Smooth muscle cell (in vitro differentiated cells): Measurements from ENCODE around the gene ENPP1. TPM values are rescaled to one million over a fixed set of nuclear protein-coding genes. Genes with fewer than 3 reads are reported as not detected.
A peak's percentile ranks its signal among the peaks of the same experiment; 100 is the strongest.

Experiments used
- DNase-seq: peaks from one replicate; lab custom pipeline; 2025; ENCODE audit not compliant: unreplicated experiment; lab: John Stamatoyannopoulos, UW
- H2AFZ ChIP-seq: fragments of 200-600 bp; sonication (generic); 2 replicates; pipeline ENCODE4 v1.6.0; 2016; ENCODE audit warnings: antibody characterized with exemption, low read depth, mild to moderate bottlenecking
- H3F3A ChIP-seq: fragments of 200-600 bp; sonication (generic); 2 replicates; pipeline ENCODE4 v1.6.0; 2017; ENCODE audit warnings: antibody characterized with exemption, low read depth
- H3K27ac ChIP-seq: fragments of 200-600 bp; sonication (generic); 2 replicates; pipeline ENCODE4 v1.5.1; 2016; ENCODE audit warnings: low read depth, mild to moderate bottlenecking
- H3K27me3 ChIP-seq: fragments of 200-600 bp; sonication (generic); 2 replicates; pipeline ENCODE4 v1.6.1; 2016; ENCODE audit warnings: low read depth, mild to moderate bottlenecking
- H3K36me3 ChIP-seq: fragments of 200-600 bp; sonication (generic); 2 replicates; pipeline ENCODE4 v1.5.1; 2016; ENCODE audit warnings: low read depth
- H3K4me1 ChIP-seq: fragments of 200-600 bp; sonication (generic); 2 replicates; pipeline ENCODE4 v1.5.1; 2016; ENCODE audit warnings: low read depth
- H3K4me2 ChIP-seq: fragments of 200-600 bp; sonication (generic); 2 replicates; pipeline ENCODE4 v1.6.0; 2016; ENCODE audit warnings: mild to moderate bottlenecking
- H3K4me3 ChIP-seq: fragments of 200-600 bp; sonication (generic); 2 replicates; pipeline ENCODE4 v1.5.1; 2016; ENCODE audit warnings: mild to moderate bottlenecking
- H3K79me2 ChIP-seq: fragments of 200-600 bp; sonication (generic); 2 replicates; pipeline ENCODE4 v1.6.0; 2016; ENCODE audit warnings: low read depth, mild to moderate bottlenecking
- H3K9ac ChIP-seq: fragments of 200-600 bp; sonication (generic); 2 replicates; pipeline ENCODE4 v1.6.0; 2016; ENCODE audit warnings: low read depth
- H3K9me3 ChIP-seq: fragments of 200-600 bp; sonication (generic); replicated peaks from 2 replicates; pipeline ENCODE4 v1.5.1; 2016; ENCODE audit warnings: low read depth
- H4K20me1 ChIP-seq: fragments of 200-600 bp; sonication (generic); 2 replicates; pipeline ENCODE4 v1.6.0; 2016; ENCODE audit warnings: low read depth
- CTCF ChIP-seq: fragments of 200-600 bp; sonication (generic); IDR thresholded peaks from 2 replicates; pipeline ENCODE4 v1.5.1; 2017; ENCODE audit warnings: borderline replicate concordance, mild to moderate bottlenecking, antibody characterized with exemption; ENCODE audit not compliant: insufficient read depth, poor library complexity, severe bottlenecking
- WGBS: methylation state at CpG from one replicate; pipeline ENCODE4 v1.1.7; 2016; ENCODE audit warnings: low lambda C conversion rate; 5-methylcytosine and 5-hydroxymethylcytosine counted together
- polyA plus RNA-seq: library from polyadenylated mRNA; unstranded; fragments of >200 nt; fragmentation: Nextera tagmentation; extraction: Ambion mirVana; gene quantifications from 2 replicates; pipeline ENCODE4 v1.2.1, GENCODE V29; 2016
- total RNA-seq: library from RNA; depleted of rRNA; stranded (reverse); fragments of >200 nt; gene quantifications from 2 replicates; pipeline ENCODE4 v1.2.3, GENCODE V29; 2014

ENPP1 gene
- total and polyA plus RNA-seq, 2 experiments from 2014 or later = 329 to 433 TPM

GRCh38 chr6:131792091-131792496 is 15.7 kb upstream of the ENPP1 start:
- Histone ChIP-seq H3K4me3 (no peak overlapping the region), H3K4me2 (peak overlapping the region; percentile 42), H3K79me2 (no peaks in the 10 kb centered on the region), H3K36me3 (no peaks in the 10 kb centered on the region), H3F3A (peaks cover 14% of the 10 kb centered on the region), H3K9me3 (no peaks in the 10 kb centered on the region), H2AFZ (no peak overlapping the region), H3K4me1 (peaks cover 24% of the 10 kb centered on the region), H3K27me3 (no peaks in the 10 kb centered on the region), H3K9ac (peak overlapping the region; percentile 52), H4K20me1 (no peaks in the 10 kb centered on the region), H3K27ac (peak overlapping the region; percentile 86)
- no peak for TF ChIP-seq CTCF
- 49% methylated on average over 6 of the region's 6 CpGs for WGBS
- DNase-seq = no peak

- H3K27ac ChIP-seq = no peak overlapping the region
- WGBS = 96% methylated on average over 2 of the region's 2 CpGs
- no peak for DNase-seq
These were observed 12.5 kb upstream of the ENPP1 start for GRCh38 chr6:131795366-131795765.

GRCh38 chr6:131802347-131802746 is 5.5 kb upstream of the ENPP1 start:
- no peak overlapping the region for H3K4me3 ChIP-seq
- no peaks in the 10 kb centered on the region for H3K36me3 ChIP-seq
- H3K4me2 ChIP-seq = no peak overlapping the region
- H3K27me3 ChIP-seq = no peaks in the 10 kb centered on the region
- WGBS = 99% methylated on average over 2 of the region's 2 CpGs
- no peak overlapping the region for H2AFZ ChIP-seq
- H4K20me1 ChIP-seq = no peaks in the 10 kb centered on the region
- peaks cover 4% of the 10 kb centered on the region for H3K4me1 ChIP-seq
- no peak for DNase-seq
- H3K27ac ChIP-seq = no peak overlapping the region
- H3K9ac ChIP-seq = no peak overlapping the region
- H3F3A ChIP-seq = peaks cover 14% of the 10 kb centered on the region
- H3K79me2 ChIP-seq = no peaks in the 10 kb centered on the region
- no peaks in the 10 kb centered on the region for H3K9me3 ChIP-seq
- no peak for TF ChIP-seq CTCF

More at GRCh38 chr6:131795366-131795765, 12.5 kb upstream of the ENPP1 start:
- Histone ChIP-seq H2AFZ (no peak overlapping the region), H3K4me2 (no peak overlapping the region), H3K9ac (no peak overlapping the region), H3K79me2 (no peaks in the 10 kb centered on the region), H3F3A (peaks cover 9% of the 10 kb centered on the region), H3K9me3 (no peaks in the 10 kb centered on the region), H3K27me3 (no peaks in the 10 kb centered on the region), H3K4me1 (peaks cover 9% of the 10 kb centered on the region), H3K4me3 (no peak overlapping the region), H4K20me1 (no peaks in the 10 kb centered on the region), H3K36me3 (no peaks in the 10 kb centered on the region)
- TF ChIP-seq CTCF = no peak

DNA sequence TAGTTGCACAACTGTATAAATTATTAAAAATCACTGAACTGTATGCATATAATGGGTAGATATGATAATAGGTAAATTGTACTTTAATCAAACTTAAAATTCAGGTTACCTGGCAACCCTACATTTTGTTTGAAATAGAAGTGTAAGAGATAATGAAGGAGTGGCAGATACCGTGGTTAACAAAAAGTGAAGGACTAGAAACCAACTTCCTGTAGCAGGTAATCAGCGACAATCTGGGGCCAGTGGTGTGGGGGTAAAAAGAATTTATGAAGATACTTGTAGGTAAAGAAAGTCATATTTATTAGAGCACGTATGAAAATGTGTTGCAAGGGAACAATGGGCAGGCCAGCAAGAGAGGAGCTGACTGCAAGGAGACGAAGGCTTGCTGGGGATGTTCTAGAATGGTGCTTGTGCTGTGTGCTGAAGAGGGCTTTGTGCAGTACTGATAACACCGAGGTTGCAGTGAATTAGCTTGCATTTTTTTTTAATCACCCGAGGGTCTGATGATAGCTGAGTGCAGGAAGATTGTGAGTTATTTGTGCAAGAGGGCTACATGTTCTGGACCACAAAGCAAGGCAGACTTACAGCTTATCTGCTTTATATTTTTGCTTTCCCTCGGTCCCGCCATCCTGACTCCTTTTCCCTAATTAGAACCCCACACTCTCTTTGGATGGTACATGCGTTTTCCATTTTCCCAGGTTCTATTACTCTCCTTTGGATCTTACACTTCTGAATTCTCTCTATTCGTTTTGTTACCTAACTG is 4.6 kb upstream of the ENPP1 start:
- DNase-seq = no peak
- Histone ChIP-seq H4K20me1 (peaks cover 2% of the 10 kb centered on the region), H3K79me2 (peaks cover 1% of the 10 kb centered on the region), H3K9ac (no peak overlapping the region), H3K4me1 (peaks cover 4% of the 10 kb centered on the region), H3K27ac (no peak overlapping the region), H3K36me3 (no peaks in the 10 kb centered on the region), H3K27me3 (no peaks in the 10 kb centered on the region), H3K4me2 (no peak overlapping the region), H3F3A (peaks cover 14% of the 10 kb centered on the region), H3K9me3 (no peaks in the 10 kb centered on the region), H2AFZ (no peak overlapping the region), H3K4me3 (no peak overlapping the region)
- 69% methylated on average over 10 of the region's 10 CpGs for WGBS
- TF ChIP-seq CTCF = no peak
